GM23338 (cell line): Measurements from ENCODE around the gene ZAP70.

Source experiments
- CREB1 ChIP-seq: fragments of 250-450 bp; sonication (Bioruptor Pico); IDR thresholded peaks from 2 replicates; pipeline ENCODE4 v1.5.0; 2020; ENCODE audit warnings: low read depth, mild to moderate bottlenecking, moderate library complexity
- EZH2 ChIP-seq: fragments of 200-600 bp; sonication (generic); IDR thresholded peaks from one replicate; pipeline ENCODE4 v1.8.0; 2017; ENCODE audit warnings: antibody characterized with exemption, mild to moderate bottlenecking, low read depth; ENCODE audit not compliant: unreplicated experiment
- EZH2phosphoT487 ChIP-seq: fragments of 200-600 bp; sonication (generic); IDR thresholded peaks from one replicate; pipeline ENCODE4 v1.8.1; 2018; ENCODE audit warnings: antibody characterized with exemption; ENCODE audit not compliant: unreplicated experiment
- JUNB ChIP-seq: IDR thresholded peaks from one replicate; pipeline ENCODE4 v1.6.1; 2016; ENCODE audit warnings: antibody characterized with exemption; ENCODE audit not compliant: unreplicated experiment
- NANOG ChIP-seq: IDR thresholded peaks from 2 replicates; pipeline ENCODE4 v1.6.1; 2016; ENCODE audit warnings: antibody characterized with exemption, borderline replicate concordance
- POLR2AphosphoS5 ChIP-seq: IDR thresholded peaks from 2 replicates; pipeline ENCODE4 v1.6.1; 2016; ENCODE audit warnings: antibody characterized with exemption, low read depth
- STAT1 ChIP-seq: IDR thresholded peaks from one replicate; pipeline ENCODE4 v1.6.1; 2016; ENCODE audit warnings: antibody characterized with exemption; ENCODE audit not compliant: unreplicated experiment
- ZNF114 ChIP-seq: fragments of 250-450 bp; sonication (Bioruptor Pico); IDR thresholded peaks from 2 replicates; pipeline ENCODE4 v1.5.0; 2020; ENCODE audit warnings: mild to moderate bottlenecking, moderate library complexity
- ZNF331 ChIP-seq: fragments of 250-450 bp; sonication (Bioruptor Pico); IDR thresholded peaks from 2 replicates; pipeline ENCODE4 v1.5.0; 2020; ENCODE audit warnings: low read depth, mild to moderate bottlenecking, moderate library complexity
- TF ChIP-seq, protein P1 (sequence below), 2 experiments: fragments of 200-600 bp in 1 of 2; sonication (generic) in 1 of 2; conservative IDR thresholded peaks; 2 replicates each; pipeline versions ENCODE4 v1.5.1 to v1.6.1; 2016 to 2017; ENCODE audit warnings: antibody characterized with exemption in 2 of 2, low read depth in 2 of 2, mild to moderate bottlenecking in 2 of 2, moderate library complexity in 1 of 2
- TF ChIP-seq, protein P2 (sequence below): IDR thresholded peaks from one replicate; pipeline ENCODE4 v1.6.1; 2018; ENCODE audit warnings: antibody characterized with exemption; ENCODE audit not compliant: unreplicated experiment
- TF ChIP-seq, protein P3 (sequence below): IDR thresholded peaks from 2 replicates; pipeline ENCODE4 v1.6.1; 2016; ENCODE audit warnings: antibody characterized with exemption
- TF ChIP-seq, protein P4 (sequence below): fragments of 250-450 bp; sonication (Bioruptor Pico); IDR thresholded peaks from 2 replicates; pipeline ENCODE4 v1.5.0; 2020; ENCODE audit warnings: mild to moderate bottlenecking, moderate library complexity

DNA sequence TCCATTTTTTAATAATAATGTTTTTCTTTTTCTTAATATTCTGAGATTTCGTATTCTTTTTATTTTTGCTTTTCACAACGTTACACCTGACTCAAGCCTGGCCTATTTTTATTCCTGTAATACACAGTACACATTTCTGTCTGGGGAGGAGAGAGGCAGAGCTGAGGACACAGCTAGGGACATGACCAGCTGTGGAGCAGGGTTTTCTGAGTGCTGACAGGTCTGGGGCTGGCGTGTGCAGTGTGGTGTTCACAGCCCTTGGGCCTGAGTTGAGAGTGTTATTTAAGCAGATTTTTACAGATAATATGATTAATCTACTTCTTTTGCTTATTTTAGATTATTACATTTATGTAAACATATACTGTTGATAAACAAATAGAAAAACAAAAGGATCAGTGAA is 55.9 kb downstream of the ZAP70 start:
- TF ChIP-seq EZH2 = no peak
- TF ChIP-seq, protein P1, sequence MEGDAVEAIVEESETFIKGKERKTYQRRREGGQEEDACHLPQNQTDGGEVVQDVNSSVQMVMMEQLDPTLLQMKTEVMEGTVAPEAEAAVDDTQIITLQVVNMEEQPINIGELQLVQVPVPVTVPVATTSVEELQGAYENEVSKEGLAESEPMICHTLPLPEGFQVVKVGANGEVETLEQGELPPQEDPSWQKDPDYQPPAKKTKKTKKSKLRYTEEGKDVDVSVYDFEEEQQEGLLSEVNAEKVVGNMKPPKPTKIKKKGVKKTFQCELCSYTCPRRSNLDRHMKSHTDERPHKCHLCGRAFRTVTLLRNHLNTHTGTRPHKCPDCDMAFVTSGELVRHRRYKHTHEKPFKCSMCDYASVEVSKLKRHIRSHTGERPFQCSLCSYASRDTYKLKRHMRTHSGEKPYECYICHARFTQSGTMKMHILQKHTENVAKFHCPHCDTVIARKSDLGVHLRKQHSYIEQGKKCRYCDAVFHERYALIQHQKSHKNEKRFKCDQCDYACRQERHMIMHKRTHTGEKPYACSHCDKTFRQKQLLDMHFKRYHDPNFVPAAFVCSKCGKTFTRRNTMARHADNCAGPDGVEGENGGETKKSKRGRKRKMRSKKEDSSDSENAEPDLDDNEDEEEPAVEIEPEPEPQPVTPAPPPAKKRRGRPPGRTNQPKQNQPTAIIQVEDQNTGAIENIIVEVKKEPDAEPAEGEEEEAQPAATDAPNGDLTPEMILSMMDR (conservative IDR thresholded peaks at IDR 0.05; ENCODE audit: low read depth in 2 of 2) = no peak
- TF ChIP-seq EZH2phosphoT487 = no peak
- TF ChIP-seq, protein P2, sequence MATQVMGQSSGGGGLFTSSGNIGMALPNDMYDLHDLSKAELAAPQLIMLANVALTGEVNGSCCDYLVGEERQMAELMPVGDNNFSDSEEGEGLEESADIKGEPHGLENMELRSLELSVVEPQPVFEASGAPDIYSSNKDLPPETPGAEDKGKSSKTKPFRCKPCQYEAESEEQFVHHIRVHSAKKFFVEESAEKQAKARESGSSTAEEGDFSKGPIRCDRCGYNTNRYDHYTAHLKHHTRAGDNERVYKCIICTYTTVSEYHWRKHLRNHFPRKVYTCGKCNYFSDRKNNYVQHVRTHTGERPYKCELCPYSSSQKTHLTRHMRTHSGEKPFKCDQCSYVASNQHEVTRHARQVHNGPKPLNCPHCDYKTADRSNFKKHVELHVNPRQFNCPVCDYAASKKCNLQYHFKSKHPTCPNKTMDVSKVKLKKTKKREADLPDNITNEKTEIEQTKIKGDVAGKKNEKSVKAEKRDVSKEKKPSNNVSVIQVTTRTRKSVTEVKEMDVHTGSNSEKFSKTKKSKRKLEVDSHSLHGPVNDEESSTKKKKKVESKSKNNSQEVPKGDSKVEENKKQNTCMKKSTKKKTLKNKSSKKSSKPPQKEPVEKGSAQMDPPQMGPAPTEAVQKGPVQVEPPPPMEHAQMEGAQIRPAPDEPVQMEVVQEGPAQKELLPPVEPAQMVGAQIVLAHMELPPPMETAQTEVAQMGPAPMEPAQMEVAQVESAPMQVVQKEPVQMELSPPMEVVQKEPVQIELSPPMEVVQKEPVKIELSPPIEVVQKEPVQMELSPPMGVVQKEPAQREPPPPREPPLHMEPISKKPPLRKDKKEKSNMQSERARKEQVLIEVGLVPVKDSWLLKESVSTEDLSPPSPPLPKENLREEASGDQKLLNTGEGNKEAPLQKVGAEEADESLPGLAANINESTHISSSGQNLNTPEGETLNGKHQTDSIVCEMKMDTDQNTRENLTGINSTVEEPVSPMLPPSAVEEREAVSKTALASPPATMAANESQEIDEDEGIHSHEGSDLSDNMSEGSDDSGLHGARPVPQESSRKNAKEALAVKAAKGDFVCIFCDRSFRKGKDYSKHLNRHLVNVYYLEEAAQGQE = no peak
- no peak for TF ChIP-seq ZNF114 (CRISPR knock-in tag)
- TF ChIP-seq STAT1 = no peak
- TF ChIP-seq POLR2AphosphoS5 = no peak
- TF ChIP-seq, protein P3, sequence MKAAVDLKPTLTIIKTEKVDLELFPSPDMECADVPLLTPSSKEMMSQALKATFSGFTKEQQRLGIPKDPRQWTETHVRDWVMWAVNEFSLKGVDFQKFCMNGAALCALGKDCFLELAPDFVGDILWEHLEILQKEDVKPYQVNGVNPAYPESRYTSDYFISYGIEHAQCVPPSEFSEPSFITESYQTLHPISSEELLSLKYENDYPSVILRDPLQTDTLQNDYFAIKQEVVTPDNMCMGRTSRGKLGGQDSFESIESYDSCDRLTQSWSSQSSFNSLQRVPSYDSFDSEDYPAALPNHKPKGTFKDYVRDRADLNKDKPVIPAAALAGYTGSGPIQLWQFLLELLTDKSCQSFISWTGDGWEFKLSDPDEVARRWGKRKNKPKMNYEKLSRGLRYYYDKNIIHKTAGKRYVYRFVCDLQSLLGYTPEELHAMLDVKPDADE = no peak
- TF ChIP-seq JUNB = no peak
- no peak for TF ChIP-seq CREB1 (CRISPR knock-in tag)
- TF ChIP-seq ZNF331 (CRISPR knock-in tag) = no peak
- TF ChIP-seq NANOG = no peak
- TF ChIP-seq, protein P4, sequence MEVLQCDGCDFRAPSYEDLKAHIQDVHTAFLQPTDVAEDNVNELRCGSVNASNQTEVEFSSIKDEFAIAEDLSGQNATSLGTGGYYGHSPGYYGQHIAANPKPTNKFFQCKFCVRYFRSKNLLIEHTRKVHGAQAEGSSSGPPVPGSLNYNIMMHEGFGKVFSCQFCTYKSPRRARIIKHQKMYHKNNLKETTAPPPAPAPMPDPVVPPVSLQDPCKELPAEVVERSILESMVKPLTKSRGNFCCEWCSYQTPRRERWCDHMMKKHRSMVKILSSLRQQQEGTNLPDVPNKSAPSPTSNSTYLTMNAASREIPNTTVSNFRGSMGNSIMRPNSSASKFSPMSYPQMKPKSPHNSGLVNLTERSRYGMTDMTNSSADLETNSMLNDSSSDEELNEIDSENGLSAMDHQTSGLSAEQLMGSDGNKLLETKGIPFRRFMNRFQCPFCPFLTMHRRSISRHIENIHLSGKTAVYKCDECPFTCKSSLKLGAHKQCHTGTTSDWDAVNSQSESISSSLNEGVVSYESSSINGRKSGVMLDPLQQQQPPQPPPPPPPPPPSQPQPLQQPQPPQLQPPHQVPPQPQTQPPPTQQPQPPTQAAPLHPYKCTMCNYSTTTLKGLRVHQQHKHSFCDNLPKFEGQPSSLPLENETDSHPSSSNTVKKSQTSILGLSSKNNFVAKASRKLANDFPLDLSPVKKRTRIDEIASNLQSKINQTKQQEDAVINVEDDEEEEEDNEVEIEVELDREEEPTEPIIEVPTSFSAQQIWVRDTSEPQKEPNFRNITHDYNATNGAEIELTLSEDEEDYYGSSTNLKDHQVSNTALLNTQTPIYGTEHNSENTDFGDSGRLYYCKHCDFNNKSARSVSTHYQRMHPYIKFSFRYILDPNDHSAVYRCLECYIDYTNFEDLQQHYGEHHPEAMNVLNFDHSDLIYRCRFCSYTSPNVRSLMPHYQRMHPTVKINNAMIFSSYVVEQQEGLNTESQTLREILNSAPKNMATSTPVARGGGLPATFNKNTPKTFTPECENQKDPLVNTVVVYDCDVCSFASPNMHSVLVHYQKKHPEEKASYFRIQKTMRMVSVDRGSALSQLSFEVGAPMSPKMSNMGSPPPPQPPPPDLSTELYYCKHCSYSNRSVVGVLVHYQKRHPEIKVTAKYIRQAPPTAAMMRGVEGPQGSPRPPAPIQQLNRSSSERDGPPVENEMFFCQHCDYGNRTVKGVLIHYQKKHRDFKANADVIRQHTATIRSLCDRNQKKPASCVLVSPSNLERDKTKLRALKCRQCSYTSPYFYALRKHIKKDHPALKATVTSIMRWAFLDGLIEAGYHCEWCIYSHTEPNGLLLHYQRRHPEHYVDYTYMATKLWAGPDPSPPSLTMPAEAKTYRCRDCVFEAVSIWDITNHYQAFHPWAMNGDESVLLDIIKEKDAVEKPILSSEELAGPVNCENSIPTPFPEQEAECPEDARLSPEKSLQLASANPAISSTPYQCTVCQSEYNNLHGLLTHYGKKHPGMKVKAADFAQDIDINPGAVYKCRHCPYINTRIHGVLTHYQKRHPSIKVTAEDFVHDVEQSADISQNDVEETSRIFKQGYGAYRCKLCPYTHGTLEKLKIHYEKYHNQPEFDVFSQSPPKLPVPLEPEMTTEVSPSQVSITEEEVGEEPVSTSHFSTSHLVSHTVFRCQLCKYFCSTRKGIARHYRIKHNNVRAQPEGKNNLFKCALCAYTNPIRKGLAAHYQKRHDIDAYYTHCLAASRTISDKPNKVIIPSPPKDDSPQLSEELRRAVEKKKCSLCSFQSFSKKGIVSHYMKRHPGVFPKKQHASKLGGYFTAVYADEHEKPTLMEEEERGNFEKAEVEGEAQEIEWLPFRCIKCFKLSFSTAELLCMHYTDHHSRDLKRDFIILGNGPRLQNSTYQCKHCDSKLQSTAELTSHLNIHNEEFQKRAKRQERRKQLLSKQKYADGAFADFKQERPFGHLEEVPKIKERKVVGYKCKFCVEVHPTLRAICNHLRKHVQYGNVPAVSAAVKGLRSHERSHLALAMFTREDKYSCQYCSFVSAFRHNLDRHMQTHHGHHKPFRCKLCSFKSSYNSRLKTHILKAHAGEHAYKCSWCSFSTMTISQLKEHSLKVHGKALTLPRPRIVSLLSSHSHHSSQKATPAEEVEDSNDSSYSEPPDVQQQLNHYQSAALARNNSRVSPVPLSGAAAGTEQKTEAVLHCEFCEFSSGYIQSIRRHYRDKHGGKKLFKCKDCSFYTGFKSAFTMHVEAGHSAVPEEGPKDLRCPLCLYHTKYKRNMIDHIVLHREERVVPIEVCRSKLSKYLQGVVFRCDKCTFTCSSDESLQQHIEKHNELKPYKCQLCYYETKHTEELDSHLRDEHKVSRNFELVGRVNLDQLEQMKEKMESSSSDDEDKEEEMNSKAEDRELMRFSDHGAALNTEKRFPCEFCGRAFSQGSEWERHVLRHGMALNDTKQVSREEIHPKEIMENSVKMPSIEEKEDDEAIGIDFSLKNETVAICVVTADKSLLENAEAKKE = no peak
